SK-N-MC (cell line): ENCODE results near the gene INSIG1.

Experiments
- EZH2 ChIP-seq: fragments of 200-600 bp; sonication (generic); IDR thresholded peaks from one replicate; pipeline ENCODE4 v1.6.1; 2017; ENCODE audit warnings: antibody characterized with exemption
- POLR2AphosphoS5 ChIP-seq: IDR thresholded peaks from 2 replicates; pipeline ENCODE4 v1.6.1; 2012; ENCODE audit warnings: mild to moderate bottlenecking, low read depth, low read length, borderline replicate concordance

DNA sequence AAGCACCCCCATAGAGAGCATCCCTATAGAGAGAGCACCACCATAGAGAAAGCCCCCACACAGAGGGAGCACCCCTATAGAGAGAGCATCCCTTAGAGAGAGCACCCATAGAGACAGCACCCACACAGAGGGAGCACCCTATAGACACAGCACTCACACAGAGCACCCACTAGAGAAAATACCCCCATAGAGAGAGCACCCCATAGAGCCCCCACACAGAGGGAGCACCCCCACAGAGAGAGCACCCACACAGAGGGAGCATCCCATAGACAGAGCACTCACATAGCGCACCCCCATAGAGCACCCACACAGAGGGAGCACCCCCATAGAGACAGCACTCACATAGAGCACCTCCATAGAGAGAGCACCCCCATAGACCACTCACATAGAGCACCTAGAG is 48.6 kb downstream of the INSIG1 start:
- TF ChIP-seq EZH2 (no peak), POLR2AphosphoS5 (no peak)
